ENCODE data around the gene SMTN.

GRCh38 chr22:31127181-31127772 is 46.2 kb downstream of the SMTN start:
- TF ChIP-seq CTCF (IDR thresholded peaks at IDR 0.05; ENCODE audit: low read length) (no peak), EZH2 (optimal IDR thresholded peaks at IDR 0.05; ENCODE audit: low read depth, low read length) (no peak), EZH2phosphoT487 (IDR thresholded peaks at IDR 0.05; ENCODE audit: low read length) (no peak)

Data from MM.1S (cell line).